HepG2 (cell line): Measurements from ENCODE around the gene CSNK1D. TPM values are rescaled to one million over a fixed set of nuclear protein-coding genes. Genes with fewer than 3 reads are reported as not detected.

ENCODE experiments used
- ATAD3A ChIP-seq: sonication (generic); formaldehyde crosslinking; IDR thresholded peaks from 2 replicates; pipeline ENCODE4 v1.4.0; 2020; ENCODE audit warnings: missing genetic modification reagents
- GLI4 ChIP-seq: sonication (generic); formaldehyde crosslinking; IDR thresholded peaks from 2 replicates; pipeline ENCODE4 v1.5.1; 2020; ENCODE audit warnings: missing genetic modification reagents, mild to moderate bottlenecking, moderate library complexity, borderline replicate concordance
- KLF9 ChIP-seq: IDR thresholded peaks from 2 replicates; pipeline ENCODE4 v1.6.1; 2016; ENCODE audit warnings: low read depth
- NKX3-1 ChIP-seq: sonication (generic); formaldehyde crosslinking; IDR thresholded peaks from 2 replicates; pipeline ENCODE4 v1.5.0; 2020; ENCODE audit warnings: missing genetic modification reagents
- PAXIP1 ChIP-seq: sonication (generic); formaldehyde crosslinking; conservative IDR thresholded peaks from 2 replicates; pipeline ENCODE4 v1.4.0; 2020; ENCODE audit warnings: mild to moderate bottlenecking, missing genetic modification reagents, moderate library complexity
- PITX1 ChIP-seq: sonication (generic); formaldehyde crosslinking; IDR thresholded peaks from 2 replicates; pipeline ENCODE4 v1.5.1; 2020; ENCODE audit warnings: mild to moderate bottlenecking, missing genetic modification reagents
- SALL2 ChIP-seq: sonication (generic); formaldehyde crosslinking; IDR thresholded peaks from 2 replicates; pipeline ENCODE4 v1.8.1; 2023; ENCODE audit warnings: mild to moderate bottlenecking, missing genetic modification reagents, inconsistent platforms
- STAT5B ChIP-seq: sonication (generic); formaldehyde crosslinking; IDR thresholded peaks from 2 replicates; pipeline ENCODE4 v1.4.0; 2020; ENCODE audit warnings: missing genetic modification reagents
- ZBTB40 ChIP-seq, 2 experiments: fragments of 450-650 bp in 1 of 2; sonication (generic) in 1 of 2; formaldehyde crosslinking in 1 of 2; IDR thresholded peaks; 2 replicates each; pipeline versions ENCODE4 v1.6.1 to v1.8.0; 2016 to 2022; ENCODE audit warnings: antibody characterized with exemption in 1 of 2, mild to moderate bottlenecking in 1 of 2, missing genetic modification reagents in 1 of 2
- ZNF564 ChIP-seq: sonication (generic); formaldehyde crosslinking; IDR thresholded peaks from 2 replicates; pipeline ENCODE4 v1.8.1; 2023; ENCODE audit warnings: mild to moderate bottlenecking, missing genetic modification reagents
- ZNF777 ChIP-seq: sonication (generic); formaldehyde crosslinking; IDR thresholded peaks from 2 replicates; pipeline ENCODE4 v1.4.0; 2020; ENCODE audit warnings: missing genetic modification reagents
- ZSCAN30 ChIP-seq: sonication (generic); formaldehyde crosslinking; IDR thresholded peaks from 2 replicates; pipeline ENCODE4 v1.5.0; 2020; ENCODE audit warnings: mild to moderate bottlenecking, missing genetic modification reagents
- polyA plus RNA-seq, 8 experiments: library from polyadenylated mRNA; depleted of rRNA in 3 of 8; stranded (reverse) in 7 of 8; unstranded in 1 of 8; fragments of >200 nt; fragmentation: Illumina TruSeq in 4 of 8; extraction: Trizol in 4 of 8; gene quantifications; 2 replicates each; pipeline versions ENCODE4 v1.2.1 to v1.2.3, GENCODE V29; 2011 to 2016; ENCODE audit warnings: low read depth in 4 of 8, missing spikeins in 1 of 8, mixed read lengths in 1 of 8; ENCODE audit not compliant: insufficient read depth in 1 of 8
- total RNA-seq, 5 experiments: library from RNA; depleted of rRNA; stranded (reverse); fragments of >200 nt; fragmentation: Illumina TruSeq; extraction: Trizol; gene quantifications; 2 replicates each; pipeline ENCODE4 v1.2.3, GENCODE V29; 2016; ENCODE audit warnings: low read depth in 1 of 5
- TF ChIP-seq, protein P1 (sequence below): sonication (generic); formaldehyde crosslinking; IDR thresholded peaks from 2 replicates; pipeline ENCODE4 v1.8.1; 2023; ENCODE audit warnings: mild to moderate bottlenecking, missing genetic modification reagents, borderline replicate concordance

The CSNK1D gene
- total and polyA plus RNA-seq, 2 of the 13 experiments (the other 11 are each of a cell fraction or from before 2014, with no cell fraction given), result 31.5 to 128 TPM

- no peak for TF ChIP-seq ZBTB40 (IDR thresholded peaks at IDR 0.05)
- TF ChIP-seq ZBTB40 (CRISPR knock-in tag; IDR thresholded peaks at IDR 0.05), result peak; percentile 57
- peak; percentile 27; the same call in 1 of the 2 replicates for TF ChIP-seq ZNF777
- 0 out of 2 replicates have a peak, but pooled peaks have one; percentile 22 for TF ChIP-seq SALL2 (CRISPR knock-in tag)
- TF ChIP-seq GLI4 (CRISPR knock-in tag), result peak; percentile 43; the same call in 1 of the 2 replicates
- no peak for TF ChIP-seq STAT5B (CRISPR knock-in tag)
- TF ChIP-seq KLF9 (CRISPR knock-in tag), result no peak
- peak; percentile 67; the same call in 1 of the 2 replicates for TF ChIP-seq ZNF564 (CRISPR knock-in tag)
- TF ChIP-seq PAXIP1, result peak; percentile 32; the same call in 1 of the 2 replicates
- TF ChIP-seq ZSCAN30 (CRISPR knock-in tag), result no peak
- 0 out of 2 replicates have a peak, but pooled peaks have one; percentile 35 for TF ChIP-seq NKX3-1 (CRISPR knock-in tag)
- TF ChIP-seq, protein P1, sequence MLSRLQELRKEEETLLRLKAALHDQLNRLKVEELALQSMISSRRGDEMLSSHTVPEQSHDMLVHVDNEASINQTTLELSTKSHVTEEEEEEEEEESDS (CRISPR knock-in tag), result no peak
- TF ChIP-seq ATAD3A, result no peak
- peak; percentile 40; the same call in 1 of the 2 replicates for TF ChIP-seq PITX1 (CRISPR knock-in tag)
Measured at GRCh38 chr17:82225368-82226029, 48.0 kb downstream of the CSNK1D start (continued).
